HG03159 (cell line): ENCODE measurements around the gene INAVA.
A peak's percentile ranks its signal among the peaks of the same experiment; 100 is the strongest.

Experiments
- ATAC-seq: cut with Tn5 transposase; IDR thresholded peaks from one replicate; pipeline ENCODE4 v1.9.1; 2021; ENCODE audit warnings: mild to moderate bottlenecking, moderate library complexity; ENCODE audit not compliant: unreplicated experiment

INAVA gene

DNA sequence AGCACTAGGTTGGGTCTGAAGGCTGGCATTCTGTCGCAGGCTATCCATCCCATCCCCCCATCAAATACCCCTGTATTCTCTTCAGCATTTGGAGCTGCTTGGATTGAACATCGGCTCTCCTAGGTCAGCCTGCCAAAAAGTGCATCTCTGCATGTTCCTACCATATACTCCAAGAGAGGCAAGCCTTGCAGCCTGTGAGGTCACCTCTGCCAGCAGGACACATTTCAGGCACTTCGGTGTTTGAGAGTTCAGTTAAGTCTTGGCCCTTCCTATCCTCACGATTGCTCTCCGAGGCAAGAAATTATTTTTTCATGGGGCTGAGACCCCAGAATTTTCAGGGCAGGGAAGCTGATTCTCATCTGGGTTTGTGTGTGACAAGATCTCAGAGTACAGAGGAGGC, 19.3 kb upstream of the INAVA start:
- no peak for ATAC-seq

DNA sequence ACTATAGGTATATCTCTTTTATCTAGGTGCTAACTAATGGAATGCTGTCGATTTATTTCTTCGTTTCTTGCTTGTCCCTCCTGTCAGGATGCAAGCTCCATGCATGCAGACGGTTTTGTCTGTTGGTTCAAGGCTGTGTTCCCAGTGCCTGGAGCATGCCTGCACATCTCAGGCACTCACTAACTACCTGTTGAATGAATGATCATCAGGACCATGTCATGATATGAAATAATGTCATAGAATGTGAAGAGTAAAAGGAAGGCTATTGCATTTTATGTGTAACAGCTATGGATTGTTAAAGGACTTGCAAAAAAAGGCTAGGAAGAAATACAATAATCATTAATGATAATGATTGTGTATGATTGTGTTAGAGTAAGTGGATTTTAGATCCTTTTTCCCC, 17.7 kb upstream of the INAVA start:
- no peak for ATAC-seq

DNA sequence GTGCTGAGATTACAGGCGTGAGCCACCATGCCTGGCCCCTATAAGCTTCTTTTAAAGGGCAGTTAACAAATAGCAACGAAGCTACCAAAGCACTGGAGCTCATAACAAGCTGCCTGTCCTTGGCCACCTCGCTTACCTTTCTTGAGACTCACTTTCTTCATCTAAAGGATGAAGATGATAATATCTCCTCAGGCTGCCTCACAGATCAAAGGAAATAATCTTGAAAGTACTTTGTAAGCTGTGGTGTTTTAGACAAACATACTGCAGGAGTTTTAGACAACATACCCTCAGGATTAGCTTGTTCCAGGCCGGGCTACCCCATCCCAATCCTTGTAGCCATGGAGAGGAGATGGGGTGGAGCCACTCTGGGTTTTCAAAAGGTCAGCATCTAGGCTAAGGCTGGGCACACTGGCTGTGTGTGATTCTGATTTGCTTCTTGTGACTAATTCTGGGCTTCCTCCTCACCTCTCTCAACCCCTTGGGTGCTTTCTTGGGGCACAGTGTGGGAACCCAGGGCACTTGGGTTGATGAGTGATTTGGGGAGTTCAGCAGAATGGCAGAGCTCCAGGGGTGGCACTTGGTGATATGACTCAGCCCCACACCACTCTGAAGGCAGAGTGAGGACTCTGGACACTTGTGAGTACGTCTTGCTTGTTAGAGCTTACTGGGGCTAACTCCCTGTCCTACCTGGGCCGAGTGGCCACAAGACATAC, 16.7 kb upstream of the INAVA start:
- peak; percentile 55 for ATAC-seq

DNA sequence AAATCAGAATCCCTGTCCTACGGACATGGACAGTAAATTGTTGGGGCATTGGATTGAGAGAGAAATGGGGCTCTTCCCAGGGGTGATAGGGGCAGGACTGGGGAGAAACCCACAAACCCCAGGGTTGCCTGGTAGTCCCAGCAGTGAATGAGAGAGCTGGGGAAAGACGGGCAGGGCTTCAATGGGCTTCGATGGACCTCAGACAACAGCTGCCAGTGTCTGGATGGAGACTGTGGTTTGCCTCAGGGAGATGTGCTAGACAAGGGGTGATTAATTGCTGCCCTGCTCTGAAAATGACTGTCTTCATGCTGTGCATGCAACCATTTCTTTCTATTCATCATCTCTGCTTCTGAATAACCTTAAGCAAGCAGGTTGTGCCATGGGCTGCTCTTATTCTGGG, 14.5 kb upstream of the INAVA start:
- ATAC-seq = peak; percentile 64

DNA sequence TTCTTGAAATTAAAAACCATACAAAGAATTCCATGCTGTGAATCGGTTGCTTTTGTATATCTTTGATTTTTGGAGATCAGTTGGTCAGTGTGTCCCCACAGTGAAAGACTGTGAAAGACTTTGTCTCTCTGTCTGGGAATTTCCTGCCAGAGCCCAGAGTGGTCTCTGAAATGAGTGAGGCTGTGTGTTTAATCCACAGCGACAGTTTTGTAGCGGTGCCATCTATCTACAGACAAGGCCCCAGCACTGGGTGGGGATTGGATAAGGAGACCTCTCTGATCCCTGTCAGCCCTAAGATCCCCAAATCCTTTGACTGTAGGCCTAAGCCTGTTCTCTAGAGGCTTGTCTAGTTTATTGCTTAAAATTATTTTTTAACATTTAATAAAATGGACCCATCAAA, 11.6 kb upstream of the INAVA start:
- ATAC-seq = no peak

DNA sequence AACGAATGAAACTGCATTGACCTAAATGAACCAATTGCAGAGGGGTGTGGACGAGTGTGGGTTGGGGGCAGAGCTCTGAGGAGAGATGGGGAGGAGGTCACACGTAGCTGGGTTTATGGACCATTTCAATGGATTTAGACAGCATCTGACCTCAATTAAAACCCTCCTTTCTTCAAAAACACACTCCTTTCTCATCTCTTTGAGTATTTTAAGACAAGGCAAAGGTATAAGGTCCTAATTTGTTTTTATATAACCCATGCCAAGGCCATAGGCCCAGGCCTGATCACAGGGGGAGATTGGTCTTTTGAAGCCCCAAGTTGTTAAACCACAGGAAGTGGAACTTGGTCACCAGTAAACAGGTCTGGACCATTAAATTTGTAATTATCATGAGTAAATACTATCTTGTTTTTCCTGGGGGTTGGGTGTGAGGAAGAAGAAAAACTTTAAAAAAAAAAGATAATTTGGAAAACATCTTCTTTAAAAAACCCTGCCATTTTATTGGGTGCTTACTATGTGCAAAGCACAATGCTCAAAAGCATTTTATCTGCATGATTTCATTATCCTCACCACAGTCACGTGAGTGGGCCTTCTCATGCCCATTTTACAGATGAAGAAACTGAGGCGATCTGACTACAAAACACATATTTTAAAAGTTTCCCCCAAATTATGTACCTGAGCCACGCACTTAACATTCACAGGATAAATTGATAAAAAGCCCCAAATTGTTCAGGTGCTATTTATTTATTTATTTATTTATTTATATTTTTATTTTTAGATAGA, 8.9 kb upstream of the INAVA start:
- no peak for ATAC-seq

DNA sequence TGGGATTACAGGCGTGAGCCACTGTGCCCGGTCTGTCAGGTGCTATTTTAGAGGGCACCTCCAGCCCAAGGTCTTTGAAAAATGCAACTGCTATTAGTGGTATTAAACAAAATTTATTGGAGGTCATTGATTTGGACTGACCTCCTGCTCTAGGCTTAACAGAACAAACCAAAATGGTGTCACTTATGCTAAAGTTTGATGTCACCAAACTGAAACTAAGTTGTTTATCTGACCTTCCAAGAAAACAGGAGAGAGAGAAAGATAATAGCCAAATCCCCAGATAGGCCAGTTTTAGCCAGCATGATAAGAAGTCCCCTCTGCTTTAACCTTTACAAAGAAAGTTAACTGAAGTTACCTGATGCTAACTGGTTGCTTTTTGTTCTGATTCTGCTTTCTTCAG, 8.1 kb upstream of the INAVA start:
- ATAC-seq = no peak

GRCh38 chr1:200887036-200887435, 7.7 kb upstream of the INAVA start:
- no peak for ATAC-seq

DNA sequence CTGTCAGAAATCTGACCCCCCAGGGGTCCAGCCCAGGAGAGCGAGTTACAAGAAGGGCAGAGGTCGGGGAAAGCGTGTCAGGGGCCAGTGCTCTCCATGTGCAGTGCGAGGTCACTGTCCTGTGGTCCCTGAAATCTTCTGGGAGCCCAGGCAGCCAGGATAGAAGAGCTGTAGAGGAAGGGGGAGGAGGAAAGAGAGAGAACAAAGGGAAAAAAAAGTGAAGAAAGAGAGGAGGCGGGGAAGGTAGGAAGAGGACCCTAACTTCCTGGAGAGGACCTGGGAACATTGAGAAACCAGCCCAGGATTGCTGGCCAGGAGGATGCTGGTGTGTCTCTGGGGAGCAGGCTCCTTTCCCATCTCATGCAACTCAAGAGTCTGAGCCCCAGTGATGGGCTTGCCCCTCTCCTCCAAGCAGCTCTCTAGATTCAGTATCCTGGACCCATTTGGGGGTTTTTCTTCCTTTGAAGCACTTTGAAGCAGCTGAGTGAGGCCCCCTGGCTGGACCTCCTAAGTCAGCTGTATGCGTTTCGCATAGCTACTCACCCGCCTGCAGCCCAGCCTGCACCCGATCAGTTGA, 6.8 kb upstream of the INAVA start:
- ATAC-seq = no peak

DNA sequence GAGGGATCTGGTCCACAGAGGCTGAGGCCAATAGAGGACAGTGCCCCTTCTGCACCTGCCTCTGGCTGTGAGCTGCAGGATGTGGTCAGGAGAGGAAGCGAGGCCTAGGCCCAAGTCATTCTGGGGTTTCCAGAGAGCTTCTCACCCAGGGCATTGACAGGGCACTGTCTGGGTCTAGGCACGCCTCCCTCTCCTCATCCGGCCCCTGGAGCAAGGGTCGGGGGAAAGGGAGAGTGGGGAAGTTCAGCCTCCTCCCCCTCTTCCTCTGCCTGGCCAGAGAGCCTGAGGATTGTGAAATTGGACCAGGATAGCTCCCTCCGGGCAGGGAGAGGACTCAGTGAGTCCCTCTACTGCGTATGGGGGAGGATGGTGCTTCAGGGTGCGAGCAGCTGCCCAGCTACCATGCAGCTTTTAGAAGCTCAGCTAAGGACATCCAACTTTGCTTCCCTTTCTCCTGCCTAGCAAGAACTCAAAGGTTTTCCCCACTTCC, 6.3 kb upstream of the INAVA start:
- ATAC-seq = peak; percentile 91

GRCh38 chr1:200889571-200889970, 5.1 kb upstream of the INAVA start:
- no peak for ATAC-seq

- no peak for ATAC-seq
These were observed 4.7 kb upstream of the INAVA start for GRCh38 chr1:200890027-200890426.

DNA sequence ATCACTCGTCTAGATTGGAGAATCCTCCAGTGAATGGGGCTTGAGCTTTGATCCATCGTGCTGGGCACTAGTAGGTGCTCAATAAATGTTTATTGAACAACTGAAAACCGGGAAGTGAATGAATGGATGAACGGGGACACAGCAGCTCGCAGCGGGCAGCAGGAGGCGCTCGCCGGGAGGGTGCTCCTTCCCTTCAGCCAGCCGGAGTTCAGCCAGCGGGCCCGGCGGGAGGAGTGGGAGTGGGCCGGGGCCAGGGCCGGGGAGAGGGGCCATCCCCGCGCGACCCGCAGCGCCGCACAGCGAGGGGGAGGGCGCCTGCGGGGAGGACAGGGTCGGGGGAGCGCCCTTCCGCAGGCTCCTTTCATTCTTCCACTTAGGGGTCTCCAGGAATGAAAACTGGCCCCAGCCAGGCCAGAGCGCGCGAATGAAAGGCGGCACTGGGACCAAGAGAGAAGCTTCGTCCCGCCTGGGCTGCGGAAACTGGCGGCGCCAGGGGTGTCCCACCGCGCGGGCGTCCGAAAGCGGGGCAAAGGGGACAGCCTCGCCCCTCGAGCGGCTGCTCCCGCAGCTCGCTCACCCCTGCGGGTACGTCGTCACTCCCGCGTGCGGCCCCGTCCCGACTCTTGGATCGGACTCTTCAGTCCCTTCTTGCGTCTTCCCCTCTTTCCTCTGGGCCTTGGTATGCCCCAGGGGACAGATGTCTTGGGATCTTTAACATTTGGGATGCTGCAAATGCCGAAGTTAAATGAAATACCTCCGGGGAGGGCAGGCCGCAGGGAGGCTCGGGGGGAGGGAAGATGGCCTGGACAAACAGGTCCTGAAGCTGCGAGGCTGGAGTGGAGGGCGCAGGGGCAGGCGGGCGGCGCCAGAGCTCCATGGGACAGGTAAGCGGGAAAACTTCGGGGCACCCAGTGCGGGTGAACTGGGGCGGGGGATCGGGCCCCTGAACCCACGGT, 3.6 kb upstream of the INAVA start:
- ATAC-seq = no peak

DNA sequence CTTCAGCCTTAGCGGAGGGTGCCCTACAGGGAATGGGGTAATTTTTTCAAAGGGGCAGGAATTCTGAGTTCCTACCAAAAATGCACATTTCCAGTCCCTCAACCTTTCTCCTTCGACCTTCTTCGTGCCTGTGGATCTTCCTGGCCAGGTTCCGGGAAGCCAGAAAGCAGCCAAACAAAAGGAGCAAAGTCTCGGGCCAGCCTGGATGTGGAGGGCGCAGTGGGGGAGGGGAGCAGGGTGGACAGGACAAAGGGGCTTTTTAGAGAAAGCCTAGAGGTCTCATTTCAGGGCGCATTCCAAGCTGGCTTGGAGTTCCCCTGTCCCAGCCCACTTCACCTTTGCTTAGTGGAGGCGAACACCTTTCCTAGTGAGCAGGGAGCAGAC, 2.9 kb upstream of the INAVA start:
- no peak for ATAC-seq

GRCh38 chr1:200892546-200892945, 2.2 kb upstream of the INAVA start:
- ATAC-seq = no peak

GRCh38 chr1:200892958-200893357, 1.7 kb upstream of the INAVA start:
- no peak for ATAC-seq

GRCh38 chr1:200893411-200893901, 1.2 kb upstream of the INAVA start:
- no peak for ATAC-seq

- ATAC-seq = no peak
These were observed 716 bp downstream of the INAVA start for GRCh38 chr1:200895443-200895789.

DNA sequence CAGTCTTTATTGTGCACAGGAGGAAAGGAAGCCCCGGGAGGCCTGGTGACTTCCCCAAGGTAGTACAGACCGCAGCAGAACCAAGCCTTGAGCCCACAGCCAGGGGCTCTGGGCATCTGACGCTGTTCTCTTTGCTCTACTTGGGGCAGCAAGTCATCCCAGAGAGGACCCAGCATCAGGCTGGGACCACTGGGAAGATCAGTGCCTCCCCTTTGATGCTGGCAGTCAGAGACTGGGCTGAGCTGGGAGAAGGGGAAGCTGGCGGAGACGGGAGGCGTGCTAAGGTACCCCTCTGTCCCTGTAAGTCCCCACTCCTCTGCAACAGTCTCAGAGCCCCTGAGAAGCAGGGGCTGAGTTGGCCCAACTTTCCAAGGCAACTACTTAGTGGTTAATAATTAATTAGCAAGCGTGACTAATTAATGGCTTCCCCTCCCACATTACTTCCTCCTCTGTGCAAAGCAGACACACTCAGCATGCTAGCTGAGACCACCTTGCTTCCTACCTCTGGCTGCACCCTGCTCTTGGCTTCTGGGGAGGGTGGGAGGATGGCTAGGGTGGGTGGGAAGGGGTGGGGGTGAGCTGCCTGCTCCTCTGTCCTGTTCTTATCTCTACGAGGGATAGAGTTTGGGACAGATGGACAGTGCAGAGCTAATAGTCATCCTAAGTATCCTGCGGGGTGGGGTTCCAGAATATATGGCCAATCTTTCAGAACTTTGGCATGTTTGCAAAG, 1.3 kb downstream of the INAVA start:
- ATAC-seq = peak; percentile 53

GRCh38 chr1:200896531-200897196, 2.0 kb downstream of the INAVA start:
- no peak for ATAC-seq
